Testis (tissue), 3 donors: ENCODE data around the gene WNK3. TPM values are rescaled to one million over a fixed set of nuclear protein-coding genes. Genes with fewer than 3 reads are reported as not detected.

ENCODE experiments used
- DNase-seq: peaks from one replicate; pipeline ENCODE4 v3.0.0-alpha.2; 2019
- H3K27ac ChIP-seq, 2 donors: fragments of 200-600 bp; sonication (generic); one replicate each; pipeline ENCODE4 v1.5.1; 2019
- H3K27me3 ChIP-seq: fragments of 200-600 bp; sonication (generic); one replicate; pipeline ENCODE4 v1.5.1; 2019
- H3K36me3 ChIP-seq: fragments of 200-600 bp; sonication (generic); one replicate; pipeline ENCODE4 v1.5.1; 2017; ENCODE audit warnings: low read depth; ENCODE audit errors: missing control alignments
- H3K4me1 ChIP-seq: fragments of 200-600 bp; sonication (generic); one replicate; pipeline ENCODE4 v1.5.1; 2019
- H3K4me3 ChIP-seq, 2 donors: fragments of 200-600 bp; sonication (generic); one replicate each; pipeline ENCODE4 v1.5.1; 2017 to 2019
- H3K9me3 ChIP-seq: fragments of 200-600 bp; sonication (generic); one replicate; pipeline ENCODE4 v1.5.1; 2017
- CTCF ChIP-seq, 3 experiments: fragments of 450-650 bp in 2 of 3; fragments of 200-600 bp in 1 of 3; sonication (generic) in 1 of 3; IDR thresholded peaks; one replicate each; pipeline ENCODE4 v1.5.1; 2016 to 2019; ENCODE audit warnings: antibody characterized with exemption in 3 of 3, mild to moderate bottlenecking in 2 of 3, moderate library complexity in 1 of 3
- POLR2A ChIP-seq: fragments of 450-650 bp; IDR thresholded peaks from one replicate; pipeline ENCODE4 v1.6.1; 2017; ENCODE audit warnings: antibody characterized with exemption, mild to moderate bottlenecking, moderate library complexity
- WGBS, 2 donors: methylation state at CpG; one replicate each; pipeline ENCODE4 v1.1.5; 2018; 5-methylcytosine and 5-hydroxymethylcytosine counted together
- intact Hi-C: fragments of 100-400 bp; cut with DNase I; formaldehyde crosslinking; loops from one replicate; pipeline ENCODE4 v1.15.1; 2023; ENCODE audit warnings: low total_unique reads
- polyA plus RNA-seq: library from polyadenylated mRNA; stranded (reverse); fragments of 350-450 nt; fragmentation: Illumina TruSeq; extraction: RNeasy Lipid Tissue Mini Kit (QIAGEN cat#74804); gene quantifications from one replicate; pipeline ENCODE4 v1.2.3, GENCODE V29; 2014; ENCODE audit warnings: low read depth, low replicate concordance; ENCODE audit not compliant: insufficient read depth
- total RNA-seq, 2 donors: library from RNA; depleted of rRNA; stranded (reverse); fragments of >200 nt; gene quantifications; one replicate each; pipeline ENCODE4 v1.2.3, GENCODE V29; 2016

The WNK3 gene
- total and polyA plus RNA-seq, 3 donors from 2014 or later: 18.1 to 110 (median 104) TPM

GRCh38 chrX:54194982-54195588, 162.8 kb downstream of the WNK3 start:
- H3K4me3 ChIP-seq: no peak overlapping the region
- H3K27me3 ChIP-seq: no peaks in the 10 kb centered on the region
- no peak overlapping the region for H3K27ac ChIP-seq
- intact Hi-C loops: no loop called here
- H3K9me3 ChIP-seq: no peaks in the 10 kb centered on the region
- TF ChIP-seq CTCF (IDR thresholded peaks at IDR 0.05): no peak
- TF ChIP-seq POLR2A: no peak
- H3K4me1 ChIP-seq: no peaks in the 10 kb centered on the region
- DNase-seq: no peak
- H3K36me3 ChIP-seq: no peaks in the 10 kb centered on the region

- WGBS, 2 donors: 66 to 76% methylated on average over 4 of the region's 4 CpGs
- Histone ChIP-seq H3K27ac (no peak overlapping the region), H3K4me1 (no peaks in the 10 kb centered on the region), H3K4me3 (no peak overlapping the region), H3K9me3 (no peaks in the 10 kb centered on the region), H3K36me3 (no peaks in the 10 kb centered on the region), H3K27me3 (no peaks in the 10 kb centered on the region)
- TF ChIP-seq POLR2A: no peak
- TF ChIP-seq CTCF (IDR thresholded peaks at IDR 0.05): no peak
- DNase-seq: no peak
- intact Hi-C loops: no loop called here
Observed at GRCh38 chrX:54193085-54193821, 164.6 kb downstream of the WNK3 start.

GRCh38 chrX:54184474-54184873, 173.4 kb downstream of the WNK3 start:
- no peak overlapping the region for H3K27ac ChIP-seq
- WGBS, 2 donors: 72 to 73% methylated on average over 2 of the region's 2 CpGs
- H3K4me3 ChIP-seq: no peak overlapping the region
- H3K27me3 ChIP-seq: no peaks in the 10 kb centered on the region
- intact Hi-C loops: no loop called here
- TF ChIP-seq POLR2A: no peak
- TF ChIP-seq CTCF (IDR thresholded peaks at IDR 0.05): no peak
- no peak for DNase-seq
- peaks cover 3% of the 10 kb centered on the region for H3K4me1 ChIP-seq
- H3K36me3 ChIP-seq: no peaks in the 10 kb centered on the region
- no peaks in the 10 kb centered on the region for H3K9me3 ChIP-seq

GRCh38 chrX:54182864-54183613, 174.8 kb downstream of the WNK3 start, which contains the start of gene FAM120C:
Gene FAM120C (minus strand): TSS chrX:54183254. CDS start chrX:54183198, 56 bp downstream.
- Histone ChIP-seq H3K9me3 (no peaks in the 10 kb centered on the region), H3K27me3 (no peaks in the 10 kb centered on the region), H3K27ac (peak within 1 kb of the TSS in 1 of 2 donors; percentile 85), H3K4me3 (peak within 1 kb of the TSS; percentile 69 to 78), H3K4me1 (peaks cover 3% of the 10 kb centered on the region), H3K36me3 (no peaks in the 10 kb centered on the region)
- 0 to 3% methylated on average over 10 to 16 of the region's 70 CpGs for WGBS, 2 donors
- DNase-seq: peak; percentile 68
- TF ChIP-seq POLR2A (no peak), CTCF (IDR thresholded peaks at IDR 0.05) (no peak)
- intact Hi-C loops: no loop called here
